ENCODE results near the gene LIPC. TPM values are rescaled to one million over a fixed set of nuclear protein-coding genes. Genes with fewer than 3 reads are reported as not detected.

The LIPC gene
- total RNA-seq, 1 experiment from 2014 or later = 1.1 TPM

DNA sequence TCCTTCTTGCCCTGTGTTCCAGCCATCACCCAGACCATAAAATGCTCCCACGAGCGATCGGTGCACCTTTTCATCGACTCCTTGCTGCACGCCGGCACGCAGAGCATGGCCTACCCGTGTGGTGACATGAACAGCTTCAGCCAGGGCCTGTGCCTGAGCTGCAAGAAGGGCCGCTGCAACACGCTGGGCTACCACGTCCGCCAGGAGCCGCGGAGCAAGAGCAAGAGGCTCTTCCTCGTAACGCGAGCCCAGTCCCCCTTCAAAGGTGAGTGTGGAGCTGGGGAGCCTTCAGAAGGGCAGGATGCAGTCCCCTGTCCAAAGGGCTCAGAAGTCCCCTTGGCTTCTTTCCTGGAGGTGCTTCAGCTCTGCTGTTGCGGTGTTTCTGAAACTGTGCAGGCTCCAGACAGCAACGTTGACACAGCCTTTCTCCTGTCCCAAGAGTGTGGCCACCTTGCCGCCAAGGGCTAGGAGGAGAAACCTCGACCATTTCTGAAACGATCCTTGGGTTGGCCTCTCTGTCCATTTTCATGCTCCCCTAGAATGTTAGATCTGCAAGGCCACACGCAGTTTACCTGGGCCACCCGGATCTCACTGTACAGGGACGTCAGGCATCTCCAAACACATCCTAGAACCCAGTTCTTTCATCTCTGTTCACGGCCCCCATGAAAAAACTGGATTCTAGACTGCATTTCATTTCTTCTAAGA lies 116.7 kb downstream of the LIPC start:
- Histone ChIP-seq H3K27ac (no peak overlapping the region), H3K4me3 (no peak overlapping the region), H3K4me1 (replicated peaks) (peaks cover 58% of the 10 kb centered on the region), H3K36me3 (no peaks in the 10 kb centered on the region), H3K9me3 (replicated peaks) (no peaks in the 10 kb centered on the region), H3K27me3 (replicated peaks) (no peaks in the 10 kb centered on the region)
- DNase-seq (ENCODE audit: low read depth in 1 of 2, low spot score in 2 of 2) = no peak

DNA sequence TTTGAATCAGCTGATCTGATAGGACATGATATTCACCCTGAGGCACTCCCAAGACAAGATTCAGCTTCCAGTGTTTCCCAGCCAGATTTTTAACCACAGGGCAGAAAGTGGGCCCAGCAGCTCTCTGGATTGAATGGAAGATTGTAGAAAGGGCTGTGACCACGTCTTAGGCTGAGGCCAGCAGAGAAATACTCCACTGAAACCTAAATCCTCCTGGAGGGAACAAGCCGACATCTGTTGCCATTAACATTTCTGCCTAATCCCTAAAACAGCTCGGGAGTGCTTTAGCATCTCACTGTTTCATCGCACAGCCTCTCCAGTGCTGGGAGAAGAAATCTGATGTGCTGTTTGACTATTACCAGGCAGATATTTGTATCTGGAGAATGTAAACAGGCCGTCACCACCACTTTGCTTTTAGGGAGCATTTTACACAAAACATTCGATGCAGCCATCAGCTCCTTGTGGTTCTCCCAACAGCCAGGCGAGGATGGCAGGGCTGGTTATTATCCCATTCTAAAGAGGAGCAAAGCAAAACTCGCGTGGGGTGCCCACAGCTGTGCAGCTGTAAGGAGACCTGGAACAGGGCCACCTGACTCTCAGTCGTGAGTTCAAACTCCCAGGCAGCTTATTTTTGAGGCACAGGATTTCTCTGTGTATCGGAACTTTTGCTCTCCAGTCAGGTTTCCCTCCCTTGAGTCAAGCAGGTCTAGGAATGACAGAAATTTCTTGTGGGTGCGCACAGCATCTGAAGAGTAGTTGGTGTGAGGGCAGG lies 117.4 kb downstream of the LIPC start:
- Histone ChIP-seq H3K9me3 (replicated peaks) (no peaks in the 10 kb centered on the region), H3K36me3 (no peaks in the 10 kb centered on the region), H3K27ac (no peak overlapping the region), H3K4me1 (replicated peaks) (peaks cover 58% of the 10 kb centered on the region), H3K4me3 (no peak overlapping the region), H3K27me3 (replicated peaks) (no peaks in the 10 kb centered on the region)
- no peak for DNase-seq (ENCODE audit: low read depth in 1 of 2, low spot score in 2 of 2)

DNA sequence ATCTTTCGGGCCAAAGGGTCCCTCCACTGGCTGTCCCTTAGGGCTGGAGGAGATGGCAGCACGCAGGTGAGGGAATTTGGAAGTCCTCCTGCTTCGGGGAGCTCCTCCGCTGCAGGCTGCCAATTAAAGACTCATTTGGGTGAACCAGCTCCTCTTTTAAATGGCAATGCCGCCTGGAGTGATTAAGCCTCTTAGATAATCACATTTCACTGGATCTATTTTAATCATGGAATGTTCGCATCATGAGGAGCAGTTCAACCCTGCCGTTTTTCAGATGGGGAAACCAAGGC lies 117.9 kb downstream of the LIPC start:
- H3K4me3 ChIP-seq = no peak overlapping the region
- no peaks in the 10 kb centered on the region for H3K36me3 ChIP-seq
- H3K27me3 ChIP-seq (replicated peaks) = no peaks in the 10 kb centered on the region
- H3K27ac ChIP-seq = no peak overlapping the region
- peaks cover 58% of the 10 kb centered on the region for H3K4me1 ChIP-seq (replicated peaks)
- no peak for DNase-seq (ENCODE audit: low read depth in 1 of 2, low spot score in 2 of 2)
- no peaks in the 10 kb centered on the region for H3K9me3 ChIP-seq (replicated peaks)

DNA sequence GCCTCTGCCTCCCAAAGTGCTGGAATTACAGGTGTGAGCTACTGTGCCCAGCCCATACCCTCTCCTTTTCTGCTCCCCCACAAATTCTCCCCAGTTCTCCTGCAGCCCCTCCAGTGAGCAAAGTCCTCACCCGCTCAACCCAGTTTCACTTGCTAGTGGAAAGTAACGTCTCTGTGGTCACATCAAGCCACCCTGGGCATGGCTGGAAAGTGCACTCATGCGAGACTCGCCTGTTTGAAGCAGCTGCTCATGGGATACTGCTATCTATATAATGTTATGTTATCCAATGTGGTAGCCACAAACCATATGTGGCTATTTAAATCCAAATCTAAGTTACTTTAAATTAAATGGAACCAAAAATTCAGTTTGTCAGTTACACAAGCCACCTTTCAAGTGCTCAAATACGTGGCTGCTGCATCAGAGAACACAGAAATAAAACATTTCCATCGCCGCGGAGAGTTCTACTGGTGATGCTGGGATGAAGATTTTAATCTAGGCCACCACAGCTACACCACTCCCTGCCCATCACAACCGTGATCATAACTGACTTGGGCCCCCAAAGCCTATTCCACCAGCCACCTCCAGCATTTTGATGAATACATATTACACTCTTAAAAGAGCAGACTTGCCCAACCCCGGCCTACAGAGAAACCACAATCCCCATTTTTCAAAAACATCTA lies 119.4 kb downstream of the LIPC start:
- DNase-seq (ENCODE audit: low read depth in 1 of 2, low spot score in 2 of 2) = peak in 1 of 2 experiments; percentile 73
- H3K27ac ChIP-seq = peak overlapping the region; percentile 93
- H3K4me1 ChIP-seq (replicated peaks) = peaks cover 49% of the 10 kb centered on the region
- no peaks in the 10 kb centered on the region for H3K36me3 ChIP-seq
- no peak overlapping the region for H3K4me3 ChIP-seq
- no peaks in the 10 kb centered on the region for H3K27me3 ChIP-seq (replicated peaks)
- no peaks in the 10 kb centered on the region for H3K9me3 ChIP-seq (replicated peaks)

DNA sequence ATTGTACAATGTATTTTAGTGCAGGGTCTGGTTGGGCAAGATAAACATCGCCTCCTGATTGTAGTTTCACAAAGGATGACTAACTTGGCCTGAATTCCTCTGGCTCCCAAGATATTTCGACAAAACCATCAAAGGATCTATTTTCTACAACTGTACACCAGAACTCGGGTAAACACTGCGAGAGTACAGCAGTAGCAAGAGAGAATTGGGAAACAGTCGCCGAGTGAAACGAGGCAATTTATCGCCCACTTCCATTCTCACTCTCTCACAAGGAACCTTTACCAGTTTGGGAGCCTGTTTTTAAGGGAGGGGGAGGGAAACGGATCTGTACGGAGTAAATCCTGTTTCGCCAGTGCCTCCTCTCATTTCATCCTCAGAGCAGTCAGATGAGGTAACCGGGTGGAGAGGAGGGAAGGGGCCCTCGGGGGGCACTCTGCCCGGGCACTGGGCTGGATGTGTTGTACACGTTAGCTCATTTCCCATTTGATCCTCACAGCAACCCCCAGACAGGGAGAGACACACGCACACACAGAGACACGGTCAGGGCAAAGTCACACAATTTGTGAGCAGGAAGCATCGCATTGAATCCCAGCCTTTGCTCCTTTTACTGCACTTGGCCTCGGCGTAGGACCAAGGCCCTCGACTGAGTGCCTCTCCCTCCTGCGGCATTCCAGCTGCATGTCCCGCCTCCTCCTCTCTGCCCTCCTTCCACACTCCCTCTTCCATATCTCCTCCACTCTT lies 120.1 kb downstream of the LIPC start:
- H3K36me3 ChIP-seq = no peaks in the 10 kb centered on the region
- peak overlapping the region; percentile 93 for H3K27ac ChIP-seq
- peaks cover 42% of the 10 kb centered on the region for H3K4me1 ChIP-seq (replicated peaks)
- H3K9me3 ChIP-seq (replicated peaks) = no peaks in the 10 kb centered on the region
- H3K27me3 ChIP-seq (replicated peaks) = no peaks in the 10 kb centered on the region
- DNase-seq (ENCODE audit: low read depth in 1 of 2, low spot score in 2 of 2) = peak in 1 of 2 experiments; percentile 93
- peak overlapping the region; percentile 27 for H3K4me3 ChIP-seq

DNA sequence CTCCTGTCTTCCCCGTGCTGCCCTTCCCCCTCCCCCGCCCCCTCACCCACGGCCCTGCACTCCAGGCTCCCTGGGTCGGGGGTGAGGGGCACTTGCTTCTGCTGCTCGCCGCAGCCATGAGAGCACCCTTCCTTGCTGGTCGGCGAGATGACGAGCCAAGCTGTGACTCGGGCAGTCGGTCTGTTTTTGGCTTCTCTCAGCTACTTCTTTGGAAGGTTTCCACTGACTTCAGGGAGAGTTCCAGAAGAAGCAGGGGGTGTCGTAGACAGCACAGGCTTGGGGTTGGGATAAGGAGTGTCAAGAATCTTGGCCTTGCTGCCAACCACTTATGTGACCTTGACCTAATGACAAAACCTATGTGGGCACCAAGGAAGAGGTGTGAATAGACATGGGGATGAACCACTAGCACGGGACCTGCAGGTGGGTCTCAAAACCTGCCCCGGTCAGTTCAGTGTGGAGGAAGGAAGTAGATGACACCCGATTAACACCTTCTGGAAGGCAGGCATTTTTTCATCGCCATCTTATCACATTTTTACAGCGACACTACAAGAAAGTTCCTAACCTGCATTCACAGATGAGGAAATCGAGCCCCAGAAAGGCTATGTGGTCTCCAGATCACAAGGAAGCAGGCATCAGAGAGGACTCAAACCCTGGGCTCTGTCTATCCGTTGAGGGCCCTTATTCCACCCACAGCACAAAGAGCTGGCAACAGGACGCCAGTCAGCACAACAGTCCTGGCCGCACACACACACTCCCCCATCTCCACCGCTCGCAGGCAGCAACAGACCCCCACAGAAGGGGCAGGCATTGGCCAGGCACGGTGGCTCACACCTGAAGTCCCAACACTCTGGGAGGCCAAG lies 120.9 kb downstream of the LIPC start:
- no peak overlapping the region; the same call in 1 of the 2 replicates for H3K4me3 ChIP-seq
- H3K27me3 ChIP-seq (replicated peaks) = no peaks in the 10 kb centered on the region
- peak overlapping the region; percentile 93 for H3K27ac ChIP-seq
- no peaks in the 10 kb centered on the region for H3K9me3 ChIP-seq (replicated peaks)
- H3K36me3 ChIP-seq = no peaks in the 10 kb centered on the region
- peaks cover 34% of the 10 kb centered on the region for H3K4me1 ChIP-seq (replicated peaks)
- no peak for DNase-seq (ENCODE audit: low read depth in 1 of 2, low spot score in 2 of 2)

DNA sequence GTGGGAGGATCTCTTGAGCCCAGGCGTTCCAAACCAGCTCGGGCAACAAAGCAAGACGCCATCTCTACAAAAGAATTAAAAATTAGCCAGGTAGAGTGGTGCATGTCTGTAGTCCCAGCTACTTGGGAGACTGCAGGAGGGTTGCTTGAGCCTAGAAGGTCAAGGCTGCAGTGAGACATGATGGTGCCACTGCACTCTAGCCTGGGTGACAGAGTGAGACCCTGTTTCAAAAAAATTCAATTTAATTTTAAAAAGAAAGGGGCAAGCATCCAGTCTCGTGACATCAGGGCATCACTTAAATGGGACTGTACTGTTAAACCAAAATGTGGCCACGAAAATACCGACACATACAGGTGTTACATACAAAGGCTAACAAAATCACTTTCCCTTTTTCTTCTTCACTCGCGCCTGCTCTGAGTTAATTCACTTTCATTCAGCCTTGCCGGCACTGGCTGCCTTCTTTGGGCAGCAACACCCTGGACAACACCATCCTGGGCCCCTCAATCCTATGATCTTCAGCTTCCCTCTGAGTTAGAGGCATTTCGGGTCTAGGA lies 121.7 kb downstream of the LIPC start:
- DNase-seq (ENCODE audit: low read depth in 1 of 2, low spot score in 2 of 2) = no peak
- H3K36me3 ChIP-seq = no peaks in the 10 kb centered on the region
- no peak overlapping the region for H3K27ac ChIP-seq
- peaks cover 27% of the 10 kb centered on the region for H3K4me1 ChIP-seq (replicated peaks)
- no peaks in the 10 kb centered on the region for H3K27me3 ChIP-seq (replicated peaks)
- no peaks in the 10 kb centered on the region for H3K9me3 ChIP-seq (replicated peaks)
- no peak overlapping the region for H3K4me3 ChIP-seq

DNA sequence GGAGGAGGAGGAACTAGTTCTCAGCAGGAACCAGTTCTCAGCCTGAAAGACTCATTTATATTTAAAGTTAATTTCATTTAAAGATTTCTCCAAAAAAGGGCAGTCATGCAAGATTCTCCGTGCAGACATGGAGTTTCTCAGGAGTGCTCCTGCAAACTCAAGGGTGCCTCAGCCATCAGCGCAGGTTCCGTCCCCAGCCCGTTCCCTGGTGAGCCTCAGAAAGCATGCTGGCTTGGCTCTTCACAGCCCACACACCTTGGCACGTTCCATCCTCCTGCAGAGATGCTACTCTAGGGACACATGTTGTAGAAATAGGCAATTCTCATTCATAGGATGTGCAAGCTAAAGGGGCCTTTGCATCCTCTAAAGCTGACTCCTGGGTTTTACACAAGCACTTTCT lies 123.0 kb downstream of the LIPC start:
- Histone ChIP-seq H3K27me3 (replicated peaks) (no peaks in the 10 kb centered on the region), H3K36me3 (no peaks in the 10 kb centered on the region), H3K4me1 (replicated peaks) (peaks cover 21% of the 10 kb centered on the region), H3K4me3 (no peak overlapping the region), H3K9me3 (replicated peaks) (no peaks in the 10 kb centered on the region), H3K27ac (no peak overlapping the region)
- no peak for DNase-seq (ENCODE audit: low read depth in 1 of 2, low spot score in 2 of 2)

DNA sequence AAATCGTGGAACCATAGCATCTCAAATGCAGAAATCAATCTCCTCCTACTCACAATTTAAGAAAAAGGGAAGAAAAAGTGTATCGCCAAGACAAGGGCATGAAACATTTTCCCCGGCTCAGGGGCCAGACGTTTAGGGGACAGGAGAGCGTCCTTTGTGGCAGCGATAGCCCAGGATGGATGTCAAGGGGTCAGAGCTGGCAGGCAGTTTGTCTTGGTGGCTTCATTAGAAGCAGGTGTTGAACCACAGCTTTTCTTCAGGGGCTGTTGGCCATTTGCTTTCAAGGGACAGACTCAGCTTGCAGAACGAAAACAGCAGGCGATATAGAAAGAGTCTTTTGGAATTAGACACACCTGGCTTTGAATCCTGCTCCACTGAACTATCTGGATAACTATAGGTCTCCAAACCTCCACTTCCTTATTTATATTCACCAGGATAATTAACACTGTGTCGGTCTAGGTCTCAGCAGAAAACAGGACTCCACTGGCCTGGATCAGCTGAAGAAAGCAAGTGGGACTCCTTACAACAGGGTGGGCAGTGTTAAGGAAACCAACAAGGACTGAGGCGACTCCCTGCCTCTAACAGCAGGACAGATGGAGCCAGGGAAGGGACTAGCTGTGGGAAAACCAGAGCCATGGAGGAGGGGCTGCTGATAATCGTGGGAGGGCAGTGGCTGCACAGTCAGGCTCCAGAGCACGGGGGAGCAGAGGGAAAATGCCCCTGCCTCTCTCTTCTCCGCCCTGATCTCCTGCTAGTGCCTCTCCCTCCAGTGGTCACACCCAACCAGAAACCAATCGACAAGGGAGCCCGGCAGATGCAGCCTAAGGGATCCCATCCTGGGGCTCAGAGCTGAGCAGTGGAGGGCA lies 123.6 kb downstream of the LIPC start:
- Histone ChIP-seq H3K4me3 (no peak overlapping the region), H3K27ac (no peak overlapping the region), H3K9me3 (replicated peaks) (no peaks in the 10 kb centered on the region), H3K27me3 (replicated peaks) (no peaks in the 10 kb centered on the region), H3K36me3 (no peaks in the 10 kb centered on the region), H3K4me1 (replicated peaks) (peaks cover 21% of the 10 kb centered on the region)
- DNase-seq (ENCODE audit: low read depth in 1 of 2, low spot score in 2 of 2) = no peak

DNA sequence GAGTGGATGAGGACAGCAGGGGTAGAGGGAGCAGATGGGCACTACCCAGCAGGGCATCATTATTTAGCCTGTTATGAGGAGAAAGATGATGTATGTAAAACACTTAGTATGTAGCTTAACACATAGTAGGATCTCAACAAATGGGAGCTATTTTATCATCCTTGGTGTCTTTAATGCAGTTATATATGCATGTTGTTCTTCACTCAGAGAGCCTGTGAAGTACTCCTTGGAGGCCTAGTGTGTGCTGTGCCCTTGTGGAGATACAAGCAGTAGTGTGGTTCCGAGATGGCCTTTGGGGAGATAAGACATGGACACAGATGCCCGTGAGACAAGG lies 124.2 kb downstream of the LIPC start:
- Histone ChIP-seq H3K27me3 (replicated peaks) (no peaks in the 10 kb centered on the region), H3K4me1 (replicated peaks) (peaks cover 18% of the 10 kb centered on the region), H3K36me3 (no peaks in the 10 kb centered on the region), H3K4me3 (no peak overlapping the region), H3K27ac (no peak overlapping the region), H3K9me3 (replicated peaks) (no peaks in the 10 kb centered on the region)
- DNase-seq (ENCODE audit: low read depth in 1 of 2, low spot score in 2 of 2) = no peak

DNA sequence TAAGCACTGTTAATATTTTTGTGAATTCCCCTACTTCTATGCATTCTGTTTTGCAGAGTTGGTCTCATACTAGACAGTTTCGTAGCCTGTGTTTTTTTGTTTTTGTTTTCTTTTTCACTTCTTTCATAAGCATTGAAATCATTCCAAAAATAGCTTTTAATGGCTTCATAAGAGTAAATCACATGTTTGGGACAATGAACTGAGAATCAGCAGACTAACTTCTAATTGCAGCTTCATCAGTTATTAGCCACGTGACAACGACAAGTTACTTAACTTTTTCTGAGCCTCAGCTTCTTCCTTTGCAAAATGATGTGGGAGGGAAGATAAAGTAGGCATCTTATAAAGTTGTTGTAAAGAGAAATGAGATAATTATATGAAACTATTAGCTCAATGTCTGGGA lies 124.8 kb downstream of the LIPC start:
- peaks cover 13% of the 10 kb centered on the region for H3K4me1 ChIP-seq (replicated peaks)
- no peaks in the 10 kb centered on the region for H3K27me3 ChIP-seq (replicated peaks)
- H3K36me3 ChIP-seq = no peaks in the 10 kb centered on the region
- H3K27ac ChIP-seq = no peak overlapping the region
- H3K4me3 ChIP-seq = no peak overlapping the region
- DNase-seq (ENCODE audit: low read depth in 1 of 2, low spot score in 2 of 2) = no peak
- H3K9me3 ChIP-seq (replicated peaks) = no peaks in the 10 kb centered on the region

DNA sequence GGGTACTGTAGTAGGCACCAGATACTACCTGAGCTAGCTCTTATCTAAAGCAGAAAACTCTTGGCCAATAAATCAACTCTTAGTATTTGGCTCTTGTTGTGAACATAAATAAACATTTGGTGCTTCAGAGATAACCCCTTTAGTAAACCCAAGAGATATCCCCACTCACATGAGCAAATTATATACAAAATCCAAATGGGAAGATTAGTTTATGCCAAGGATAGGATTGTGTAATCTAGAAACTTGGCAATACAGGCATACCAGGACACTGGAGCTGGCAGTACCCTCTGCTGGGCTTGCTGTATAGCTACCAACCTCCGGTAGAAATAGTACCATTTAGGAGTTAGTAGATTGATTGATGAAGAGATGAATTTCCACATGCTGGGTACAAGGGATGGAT lies 127.0 kb downstream of the LIPC start:
- no peak overlapping the region for H3K4me3 ChIP-seq
- no peaks in the 10 kb centered on the region for H3K4me1 ChIP-seq (replicated peaks)
- H3K36me3 ChIP-seq = no peaks in the 10 kb centered on the region
- no peaks in the 10 kb centered on the region for H3K27me3 ChIP-seq (replicated peaks)
- H3K27ac ChIP-seq = no peak overlapping the region
- no peaks in the 10 kb centered on the region for H3K9me3 ChIP-seq (replicated peaks)
- DNase-seq (ENCODE audit: low read depth in 1 of 2, low spot score in 2 of 2) = no peak

Measured in SJSA1 (cell line).